Kidney epithelial cell (primary cell): ENCODE measurements around the gene MPPE1. TPM values are rescaled to one million over a fixed set of nuclear protein-coding genes. Genes with fewer than 3 reads are reported as not detected.

Source experiments
- DNase-seq: peaks from one replicate; pipeline ENCODE4 v3.0.0-alpha.2; 2010; ENCODE audit warnings: low read depth
- H3K27me3 ChIP-seq: 2 replicates; pipeline ENCODE4 v1.6.0; 2011; ENCODE audit warnings: low read length; ENCODE audit not compliant: control insufficient read depth, insufficient read depth
- H3K36me3 ChIP-seq: 2 replicates; pipeline ENCODE4 v1.5.1; 2011; ENCODE audit warnings: low read length; ENCODE audit not compliant: control insufficient read depth, insufficient read depth
- H3K4me3 ChIP-seq: 2 replicates; pipeline ENCODE4 v1.5.1; 2011; ENCODE audit warnings: low read depth, mild to moderate bottlenecking, control low read depth, low read length
- total RNA-seq: library from RNA; depleted of rRNA; stranded (reverse); fragments of >200 nt; gene quantifications from 2 replicates; pipeline ENCODE4 v1.2.3, GENCODE V29; 2015
- TF ChIP-seq, protein P1 (sequence below): IDR thresholded peaks from 2 replicates; pipeline ENCODE4 v1.5.1; 2011; ENCODE audit warnings: mild to moderate bottlenecking, moderate library complexity, low read length, control low read depth, inconsistent platforms; ENCODE audit not compliant: insufficient read depth, poor library complexity, severe bottlenecking

Gene MPPE1
- total RNA-seq, 1 donor from 2014 or later, result 26.6 TPM

DNA sequence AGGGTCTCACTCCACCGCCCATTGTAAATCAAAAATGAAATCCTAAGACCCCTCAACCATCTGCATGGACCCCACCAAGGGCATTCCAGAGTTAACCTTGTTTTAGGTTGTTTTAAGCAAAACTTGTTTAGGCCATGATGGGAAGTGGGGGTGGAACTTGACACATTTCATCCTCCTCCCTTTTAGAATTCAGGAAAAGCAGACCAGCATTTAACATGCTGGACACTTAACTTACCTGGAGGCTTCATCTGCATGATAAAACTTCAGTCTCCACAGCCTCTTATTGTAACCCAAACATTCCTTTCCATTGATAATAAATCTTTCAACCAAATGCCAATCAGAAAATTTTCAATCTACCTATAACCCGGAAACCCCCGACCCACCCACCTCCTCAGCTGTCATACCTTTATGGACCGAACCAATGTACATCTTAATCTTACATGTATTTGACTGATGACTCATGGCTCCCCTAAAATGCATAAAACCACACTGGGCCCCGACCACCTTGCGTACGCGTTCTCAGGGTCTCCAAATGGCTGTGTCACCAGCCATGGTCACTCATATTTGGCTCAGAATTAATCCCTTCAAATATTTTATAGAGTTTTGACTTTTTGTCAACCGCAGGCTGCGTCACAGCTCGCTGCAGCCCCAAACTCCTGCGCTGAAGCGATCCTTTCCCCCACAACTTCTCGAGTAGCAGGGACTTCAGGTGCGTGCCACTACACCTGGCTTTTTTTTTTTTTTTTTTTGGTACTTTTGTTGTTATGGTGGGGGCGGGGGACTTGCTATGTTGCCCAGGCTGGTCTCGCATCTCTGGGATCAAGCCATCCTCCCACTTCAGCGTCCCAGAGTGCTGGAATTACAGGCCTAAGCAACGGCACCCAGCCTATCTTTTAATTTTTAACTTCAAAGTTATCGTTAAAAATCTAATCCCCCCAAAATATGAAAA, 917 bp downstream of the MPPE1 start:
- Histone ChIP-seq H3K4me3 (peak overlapping the region; percentile 67), H3K27me3 (no peaks in the 10 kb centered on the region), H3K36me3 (no peaks in the 10 kb centered on the region)
- DNase-seq, result no peak
- TF ChIP-seq, protein P1, sequence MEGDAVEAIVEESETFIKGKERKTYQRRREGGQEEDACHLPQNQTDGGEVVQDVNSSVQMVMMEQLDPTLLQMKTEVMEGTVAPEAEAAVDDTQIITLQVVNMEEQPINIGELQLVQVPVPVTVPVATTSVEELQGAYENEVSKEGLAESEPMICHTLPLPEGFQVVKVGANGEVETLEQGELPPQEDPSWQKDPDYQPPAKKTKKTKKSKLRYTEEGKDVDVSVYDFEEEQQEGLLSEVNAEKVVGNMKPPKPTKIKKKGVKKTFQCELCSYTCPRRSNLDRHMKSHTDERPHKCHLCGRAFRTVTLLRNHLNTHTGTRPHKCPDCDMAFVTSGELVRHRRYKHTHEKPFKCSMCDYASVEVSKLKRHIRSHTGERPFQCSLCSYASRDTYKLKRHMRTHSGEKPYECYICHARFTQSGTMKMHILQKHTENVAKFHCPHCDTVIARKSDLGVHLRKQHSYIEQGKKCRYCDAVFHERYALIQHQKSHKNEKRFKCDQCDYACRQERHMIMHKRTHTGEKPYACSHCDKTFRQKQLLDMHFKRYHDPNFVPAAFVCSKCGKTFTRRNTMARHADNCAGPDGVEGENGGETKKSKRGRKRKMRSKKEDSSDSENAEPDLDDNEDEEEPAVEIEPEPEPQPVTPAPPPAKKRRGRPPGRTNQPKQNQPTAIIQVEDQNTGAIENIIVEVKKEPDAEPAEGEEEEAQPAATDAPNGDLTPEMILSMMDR, result no peak

DNA sequence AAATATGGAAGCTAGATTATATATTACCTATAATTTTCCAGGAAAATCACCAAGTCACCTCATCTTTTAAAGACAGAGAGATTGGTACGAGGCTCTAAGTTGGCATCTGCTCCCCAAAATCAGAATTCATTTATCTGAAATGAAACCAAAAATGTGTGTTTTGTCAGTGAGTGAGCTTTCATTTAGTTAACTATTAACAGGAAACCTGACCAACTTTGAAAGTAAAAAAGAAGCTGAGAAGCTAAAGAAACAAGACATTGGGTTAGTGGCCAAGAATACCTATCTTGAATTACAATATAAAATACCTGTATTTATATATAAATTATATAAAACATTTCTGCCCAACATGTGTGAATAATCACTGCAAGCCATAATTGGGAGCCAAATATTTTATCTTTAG, 1.9 kb downstream of the MPPE1 start:
- TF ChIP-seq, protein P1, result no peak

DNA sequence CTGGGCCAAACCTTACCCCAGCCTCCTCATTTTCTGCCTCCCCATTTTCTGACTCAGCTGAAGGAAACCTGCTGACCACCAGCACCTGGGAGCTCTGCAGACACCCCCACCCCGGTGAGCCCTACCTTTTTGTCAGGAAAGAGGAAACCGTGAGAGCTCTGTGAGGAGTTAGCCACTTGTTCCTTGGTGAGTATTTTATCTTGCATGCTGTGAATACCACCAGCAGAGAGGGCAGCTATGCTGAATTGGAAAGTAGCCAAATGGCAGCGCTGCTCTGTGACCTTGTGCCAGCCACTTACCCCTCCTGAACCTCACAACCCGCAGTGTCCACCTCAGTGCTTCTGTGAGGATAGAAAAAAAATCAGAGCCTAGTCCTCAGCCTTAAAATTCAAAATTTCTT, 2.5 kb downstream of the MPPE1 start:
- H3K4me3 ChIP-seq, result no peak overlapping the region
- TF ChIP-seq, protein P1, result no peak
- no peaks in the 10 kb centered on the region for H3K36me3 ChIP-seq
- DNase-seq, result no peak
- H3K27me3 ChIP-seq, result no peaks in the 10 kb centered on the region

More for the DNA sequence above, 1.9 kb downstream of the MPPE1 start:
- H3K36me3 ChIP-seq, result no peaks in the 10 kb centered on the region
- no peak for DNase-seq
- H3K4me3 ChIP-seq, result no peak overlapping the region
- H3K27me3 ChIP-seq, result no peaks in the 10 kb centered on the region

DNA sequence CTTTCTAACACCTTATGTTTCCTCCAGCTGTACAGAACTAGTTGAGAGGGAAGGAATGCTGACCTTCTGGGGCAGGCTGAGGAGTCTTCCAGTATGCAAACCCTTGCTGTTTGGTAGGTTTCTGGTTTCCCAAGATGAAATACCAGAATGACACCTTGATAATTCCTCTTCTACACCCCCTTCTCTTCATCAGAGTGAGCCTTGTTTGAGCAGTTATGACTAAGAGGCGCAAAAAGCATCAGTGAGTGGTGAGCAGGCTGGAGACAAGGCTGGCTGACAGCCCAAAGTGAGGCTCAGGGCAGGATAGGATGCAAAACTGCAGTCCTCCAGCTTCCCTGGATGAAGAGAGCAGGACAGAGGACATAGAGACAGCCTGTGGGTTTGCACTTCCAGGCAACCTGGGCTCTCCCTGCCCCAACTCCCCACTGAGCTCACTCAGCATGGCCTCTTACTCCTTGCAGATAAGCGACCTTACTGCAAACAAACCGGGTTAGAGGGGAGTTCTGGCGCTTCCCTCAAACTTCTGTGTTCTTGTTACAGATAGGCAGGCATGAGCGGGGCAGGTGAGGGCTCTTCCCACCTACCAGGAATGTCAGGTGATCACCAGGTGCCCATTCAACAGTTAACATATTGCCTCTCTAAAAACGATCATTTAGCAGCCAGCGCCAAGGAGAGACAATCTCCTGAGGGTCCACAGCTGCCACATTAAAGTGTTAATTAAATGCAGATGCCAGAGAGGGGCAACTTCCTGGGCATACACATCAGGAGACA, 5.4 kb downstream of the MPPE1 start:
- H3K27me3 ChIP-seq, result no peaks in the 10 kb centered on the region

DNA sequence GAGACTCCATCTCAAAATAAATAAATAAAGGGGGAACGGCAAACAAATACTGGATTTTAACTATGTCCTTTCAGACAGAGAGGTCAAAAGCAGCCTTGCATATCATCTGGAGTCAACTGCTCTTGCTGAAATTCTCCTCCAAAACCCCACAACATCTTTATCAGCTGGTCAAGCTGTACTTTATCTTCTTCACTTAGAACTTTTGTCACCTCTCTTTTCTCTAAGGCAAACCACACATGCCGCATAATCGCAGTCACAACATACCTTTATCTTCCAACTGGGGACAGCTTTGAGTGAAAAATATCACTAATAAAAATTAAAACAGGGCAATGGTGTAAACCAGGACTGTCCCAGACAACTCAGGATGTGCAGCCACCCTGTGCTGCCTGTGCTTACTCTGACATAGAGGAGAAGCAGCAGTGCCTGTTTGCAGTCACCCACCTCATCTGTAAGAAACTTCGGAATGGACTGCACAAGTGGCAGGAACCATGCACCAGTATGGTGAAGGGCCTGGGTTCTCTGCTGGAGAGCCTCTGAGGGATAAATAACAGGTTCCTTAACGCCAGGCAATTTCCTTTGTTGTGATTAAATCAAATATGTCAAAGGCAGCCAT, 6.2 kb downstream of the MPPE1 start:
- H3K36me3 ChIP-seq, result no peaks in the 10 kb centered on the region
- no peak overlapping the region for H3K4me3 ChIP-seq
- DNase-seq, result no peak
- TF ChIP-seq, protein P1, result no peak
- H3K27me3 ChIP-seq, result no peaks in the 10 kb centered on the region

More for the DNA sequence above, 5.4 kb downstream of the MPPE1 start:
- DNase-seq, result no peak
- no peaks in the 10 kb centered on the region for H3K36me3 ChIP-seq
- no peak overlapping the region for H3K4me3 ChIP-seq
- TF ChIP-seq, protein P1, result no peak
